SKM-1 (cell line): ENCODE measurements around the gene NFIA.
A peak's percentile ranks its signal among the peaks of the same experiment; 100 is the strongest.
"Not testable (repeated sequence)": the region's sequence is repeated elsewhere in the genome, so short reads cannot be mapped to it uniquely, and the experiment has no call there.

Source experiments
- DNase-seq: peaks from one replicate; lab custom pipeline; 2025; ENCODE audit not compliant: unreplicated experiment; lab: John Stamatoyannopoulos, UW

Gene NFIA

DNA sequence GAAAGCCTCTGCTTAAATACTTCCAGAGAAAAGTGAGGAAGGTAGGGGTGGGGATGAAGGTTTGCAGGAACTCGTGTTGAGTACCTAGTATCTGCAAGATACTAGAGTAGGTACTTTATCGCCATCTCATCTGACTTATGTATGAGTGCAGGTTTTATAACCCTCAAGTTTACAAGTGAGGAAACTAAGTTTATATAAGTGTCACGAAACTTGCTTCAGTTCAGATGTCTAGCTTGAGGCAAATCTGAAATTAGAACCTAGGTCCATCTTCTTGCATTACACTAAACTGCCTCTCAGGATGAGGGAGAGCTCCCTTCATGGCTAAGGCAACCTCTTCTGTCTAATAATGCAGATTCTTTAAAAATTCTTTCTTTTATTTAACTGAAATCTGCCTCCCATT lies 43.5 kb downstream of the NFIA start:
- DNase-seq: no peak

DNA sequence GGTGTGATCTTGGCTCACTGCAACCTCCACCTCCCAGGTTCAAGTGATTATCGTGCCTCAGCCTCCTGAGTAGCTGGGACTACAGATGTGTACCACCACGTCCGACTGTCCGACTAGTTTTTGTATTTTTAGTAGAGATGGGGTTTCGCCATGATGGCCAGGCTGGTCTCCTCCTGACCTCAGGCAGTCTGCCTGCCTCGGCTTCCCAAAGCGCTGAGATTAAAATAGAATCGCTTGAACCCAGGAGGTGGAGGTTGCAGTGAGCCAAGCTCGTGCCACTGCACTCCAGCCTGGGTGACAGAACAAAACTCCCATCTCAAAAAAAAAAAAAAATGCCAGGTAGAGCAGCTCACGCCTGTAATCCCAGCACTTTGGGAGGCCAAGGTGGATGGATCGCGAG lies 44.5 kb downstream of the NFIA start:
- DNase-seq: not testable (repeated sequence)

DNA sequence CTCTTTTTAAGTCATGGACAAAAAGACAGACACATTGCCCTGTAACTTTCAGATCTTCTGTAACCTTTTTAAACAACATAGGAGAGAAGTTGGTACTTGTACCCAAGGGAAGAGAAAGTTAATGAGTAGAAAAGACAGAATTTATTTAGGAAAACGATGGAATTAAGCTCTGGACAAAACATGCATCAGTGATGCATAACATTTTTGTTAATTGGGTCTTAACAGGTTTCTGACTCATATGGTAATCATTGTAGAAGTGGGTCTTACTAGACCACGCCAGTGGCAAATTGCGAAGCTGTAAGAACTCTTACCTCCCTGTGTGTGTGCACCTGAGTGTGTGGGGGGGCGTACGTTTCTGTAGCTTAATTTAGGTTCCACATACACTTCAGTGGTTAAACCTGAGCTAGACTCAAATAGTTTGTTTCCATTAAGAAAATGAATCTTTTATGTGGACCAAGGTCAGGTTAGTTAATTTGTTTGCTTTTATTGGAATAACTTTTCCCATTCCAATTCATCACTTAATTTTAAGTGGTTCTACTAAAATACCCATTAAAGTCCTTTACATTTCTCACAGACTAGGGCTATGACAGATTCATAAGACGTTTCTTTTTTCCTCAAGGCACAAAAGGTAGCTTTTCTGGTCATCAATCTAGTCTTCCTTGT lies 48.1 kb downstream of the NFIA start:
- DNase-seq: no peak

DNA sequence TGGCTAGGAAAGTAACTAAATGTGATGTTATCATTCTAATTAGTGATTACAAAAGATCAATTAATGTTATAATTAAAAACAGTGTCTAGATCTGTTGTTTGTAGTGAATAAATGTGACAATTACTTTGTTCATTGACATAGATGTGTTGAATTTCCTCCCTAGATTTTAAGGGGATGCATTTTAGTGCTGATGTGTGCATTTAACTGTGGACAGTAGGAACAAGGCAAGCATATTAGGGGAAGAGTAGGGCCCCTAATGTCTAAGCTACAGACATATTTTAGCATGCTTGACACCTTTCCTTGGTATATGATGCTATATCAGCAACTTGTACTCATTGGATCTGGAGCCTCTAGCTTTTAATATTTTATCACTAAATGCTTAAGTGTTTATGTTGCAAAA lies 48.9 kb downstream of the NFIA start:
- DNase-seq: no peak

- no peak for DNase-seq
Measured at GRCh38 chr1:61131716-61132115, 49.4 kb downstream of the NFIA start.

DNA sequence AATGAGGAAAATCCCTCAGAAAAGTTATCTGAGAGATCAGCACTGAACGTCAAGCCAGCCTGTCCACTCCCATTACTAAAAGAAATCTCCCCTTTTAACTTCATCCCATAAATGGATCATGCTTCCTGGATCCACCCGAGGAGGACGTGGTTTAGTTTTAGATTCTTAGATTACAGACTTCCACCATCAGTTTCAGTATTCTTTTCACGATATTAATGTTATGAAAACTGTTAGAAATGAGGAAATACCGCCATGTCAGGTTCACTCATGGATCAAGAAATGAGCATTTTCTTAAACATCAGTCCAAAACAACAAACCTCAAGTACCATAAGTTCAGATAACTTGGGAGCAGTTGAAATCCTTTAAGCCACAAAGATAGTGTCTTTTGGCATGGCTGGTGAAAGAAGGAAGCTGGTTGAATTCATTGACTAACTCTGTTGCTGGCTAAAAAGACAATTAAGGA lies 49.8 kb downstream of the NFIA start:
- DNase-seq: no peak

GRCh38 chr1:61132645-61133334 lies 50.4 kb downstream of the NFIA start:
- DNase-seq: no peak

DNA sequence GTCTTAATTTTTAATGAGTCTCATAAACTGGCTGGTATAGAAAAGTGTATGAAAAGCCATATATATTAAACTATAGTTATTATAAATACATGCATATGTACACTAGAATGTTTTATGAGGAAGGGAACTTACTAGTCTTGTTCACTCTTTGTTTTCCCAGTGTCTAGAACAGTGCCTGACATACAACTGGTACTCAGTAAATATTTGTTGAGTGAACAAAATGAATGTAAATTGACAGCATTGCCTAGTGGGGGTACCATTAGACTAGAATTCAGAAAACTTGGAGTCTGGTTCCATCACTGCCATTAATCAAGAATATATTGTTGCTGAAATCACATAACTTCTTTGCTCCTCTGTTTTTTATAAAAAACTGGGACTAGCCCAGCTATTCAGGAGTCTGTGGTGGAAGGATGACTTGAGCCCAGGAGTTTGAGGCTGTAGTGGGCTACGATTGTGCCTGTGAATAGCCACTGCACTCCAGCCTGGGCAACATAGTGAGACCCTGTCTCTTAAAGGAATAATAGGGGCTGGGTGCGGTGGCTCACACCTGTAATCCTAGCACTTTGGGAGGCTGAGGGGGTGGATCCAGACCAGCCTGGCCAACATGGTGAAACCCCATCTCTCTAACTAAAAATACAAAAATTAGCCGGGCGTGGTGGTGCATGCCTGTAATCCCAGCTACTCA lies 51.1 kb downstream of the NFIA start:
- DNase-seq: no peak

- DNase-seq: no peak
Measured at GRCh38 chr1:61135291-61135690, 52.9 kb downstream of the NFIA start.

GRCh38 chr1:61138305-61138704 lies 55.9 kb downstream of the NFIA start:
- no peak for DNase-seq

DNA sequence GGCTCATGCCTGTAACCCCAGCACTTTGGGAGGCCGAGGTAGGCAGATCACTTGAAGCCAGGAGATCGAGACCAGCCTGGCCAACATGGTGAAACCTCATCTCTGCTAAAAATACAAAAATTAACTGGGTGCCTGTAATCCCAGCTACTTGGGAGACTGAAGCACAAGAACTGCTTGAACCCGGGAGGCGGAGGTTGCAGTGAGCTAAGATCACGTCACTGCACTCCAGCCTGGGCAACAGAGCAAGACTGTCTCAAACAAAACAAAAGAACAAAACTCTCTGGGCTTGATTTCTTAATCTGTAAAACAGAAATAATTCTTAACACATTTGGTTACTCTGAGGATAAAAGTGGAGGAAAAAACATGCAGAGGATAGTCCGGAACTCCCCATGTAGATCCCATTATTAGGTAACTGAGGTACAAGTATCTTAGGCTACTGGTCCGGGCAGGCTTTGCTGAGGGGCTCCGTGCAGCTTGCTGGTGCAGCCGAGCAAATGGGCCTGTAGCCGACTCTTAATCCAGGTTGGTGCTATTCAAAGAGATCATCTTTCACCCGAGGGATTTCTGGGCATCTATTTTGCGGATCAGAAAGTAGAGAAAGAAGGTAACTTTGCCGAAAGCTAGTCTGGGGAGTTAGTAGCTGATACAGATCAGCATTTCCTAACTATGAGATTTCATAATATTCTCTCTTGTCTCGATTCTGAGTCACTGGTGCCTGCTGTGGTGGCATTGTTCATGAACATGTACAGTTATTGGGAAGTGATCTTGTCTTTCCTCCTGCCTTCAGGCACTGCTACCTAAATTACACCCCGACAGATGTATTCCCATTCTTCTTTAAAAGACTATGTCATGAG lies 56.8 kb downstream of the NFIA start:
- peak; percentile 79 for DNase-seq

DNA sequence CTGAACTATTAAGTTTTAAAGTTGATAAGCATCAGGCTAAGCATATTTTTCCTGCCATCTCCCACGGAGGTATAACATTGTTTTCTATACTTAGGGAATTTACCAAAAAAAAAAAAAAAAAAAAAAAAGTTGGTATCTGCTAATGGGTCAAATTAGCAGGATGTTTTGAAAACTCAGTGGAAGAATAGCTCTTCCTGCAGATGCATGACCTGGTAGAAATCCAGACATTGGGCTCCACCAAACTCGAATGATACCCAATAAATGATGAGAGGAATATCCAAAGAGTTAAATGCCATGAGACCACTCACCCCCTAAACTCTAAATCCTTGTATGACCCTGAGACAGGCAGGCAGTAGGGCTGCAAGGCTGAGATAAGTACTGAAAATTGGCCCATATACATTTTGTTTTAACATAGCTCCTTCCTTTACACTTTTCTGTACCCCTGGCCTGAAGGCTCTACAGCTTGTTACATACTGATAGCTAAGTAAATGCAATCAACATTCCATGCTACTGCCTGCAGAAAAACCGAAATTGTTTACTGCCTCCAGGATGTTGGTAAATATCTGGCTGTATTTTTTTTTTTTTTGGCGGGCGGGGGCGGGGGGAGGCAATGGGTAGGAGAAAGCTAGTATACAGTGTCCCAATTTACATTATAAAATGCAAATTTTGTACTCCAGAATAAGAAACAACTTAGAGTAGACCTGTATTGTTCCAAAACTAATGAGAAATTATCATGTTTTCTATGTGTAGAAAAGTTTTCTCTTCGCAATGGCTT lies 57.6 kb downstream of the NFIA start:
- DNase-seq: no peak

GRCh38 chr1:61140778-61141177 lies 58.4 kb downstream of the NFIA start:
- no peak for DNase-seq

DNA sequence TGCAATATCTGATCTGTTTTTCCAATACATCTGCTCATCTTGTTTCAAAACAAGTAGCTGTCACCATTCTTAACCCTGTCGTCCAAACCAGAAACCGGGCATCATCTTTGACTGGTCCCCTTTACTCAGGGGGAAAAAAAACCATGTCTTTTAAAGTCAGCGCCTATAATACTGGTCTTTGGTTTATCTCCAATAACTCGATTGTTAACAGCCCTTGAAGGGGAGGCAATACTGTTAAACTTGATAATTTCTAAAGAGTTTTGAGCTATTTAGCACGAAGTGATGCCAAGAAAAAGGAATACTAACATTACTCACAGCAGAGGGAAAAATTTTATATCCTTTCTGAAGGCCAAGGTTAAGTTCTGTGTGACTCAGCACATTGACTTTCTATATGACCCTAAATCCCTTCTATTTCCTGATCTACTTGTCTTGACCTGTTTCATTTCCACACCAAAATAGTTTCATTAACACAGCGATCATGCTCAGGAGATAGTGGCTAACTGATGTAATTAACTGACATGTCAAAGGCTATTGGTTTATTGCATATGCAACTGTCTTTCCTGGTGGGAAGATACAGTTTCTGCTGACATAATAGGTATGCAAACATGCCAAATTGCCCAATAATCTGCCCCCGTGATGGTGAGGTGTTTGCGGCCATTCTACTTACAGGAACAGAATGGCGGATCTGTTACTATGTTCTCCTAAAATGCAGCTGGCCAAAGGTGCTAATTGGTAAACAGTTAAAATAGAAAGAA lies 59.1 kb downstream of the NFIA start:
- DNase-seq: no peak

GRCh38 chr1:61142043-61142440 lies 59.7 kb downstream of the NFIA start:
- no peak for DNase-seq

DNA sequence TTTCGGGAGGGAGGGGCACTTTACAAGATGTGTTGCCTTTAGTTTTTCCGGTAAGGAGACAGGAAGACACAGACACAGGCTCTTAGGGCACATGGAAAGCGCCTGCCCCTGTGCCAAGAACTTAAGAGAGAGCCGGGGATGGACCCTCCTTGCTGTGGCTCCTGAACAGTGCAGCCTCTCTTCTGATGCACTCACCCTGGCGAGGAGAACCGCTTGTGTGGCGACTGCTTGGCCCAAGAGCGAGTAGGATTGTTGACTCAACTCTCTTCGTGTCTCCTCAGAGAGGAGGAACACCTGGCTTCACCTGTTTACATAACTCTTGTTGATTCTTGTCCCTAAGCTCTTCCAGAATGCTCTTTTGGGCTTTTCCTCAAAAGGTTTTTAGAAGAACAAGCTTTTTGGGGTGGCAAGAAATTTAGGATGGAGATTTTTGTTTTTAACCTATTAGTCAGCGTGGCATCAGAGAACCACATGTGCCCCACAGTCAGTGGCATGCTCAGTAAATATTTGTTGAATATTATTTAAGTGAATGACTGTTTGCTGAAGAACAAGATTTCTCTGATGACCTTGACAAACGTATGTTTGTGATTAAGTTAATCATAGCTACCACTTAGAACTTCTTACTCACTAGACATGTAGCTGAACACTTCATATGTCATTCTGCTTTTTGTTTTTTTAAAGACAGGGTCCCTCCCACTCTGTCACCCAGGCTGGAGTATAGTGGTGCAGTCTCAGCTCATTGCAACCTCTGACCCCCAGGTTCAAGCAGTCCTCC lies 60.6 kb downstream of the NFIA start:
- DNase-seq: no peak

- DNase-seq: no peak
Measured at GRCh38 chr1:61143821-61144424, 61.6 kb downstream of the NFIA start.

GRCh38 chr1:61149010-61149860 lies 66.9 kb downstream of the NFIA start:
- no peak for DNase-seq
